ENCODE data around the gene GXYLT2. TPM values are rescaled to one million over a fixed set of nuclear protein-coding genes. Genes with fewer than 3 reads are reported as not detected.
"Not testable (repeated sequence)": the region's sequence is repeated elsewhere in the genome, so short reads cannot be mapped to it uniquely, and the experiment has no call there.

Gene GXYLT2
- polyA plus RNA-seq, 4 donors = 12.0 to 14.1 (median 12.8) TPM

DNA sequence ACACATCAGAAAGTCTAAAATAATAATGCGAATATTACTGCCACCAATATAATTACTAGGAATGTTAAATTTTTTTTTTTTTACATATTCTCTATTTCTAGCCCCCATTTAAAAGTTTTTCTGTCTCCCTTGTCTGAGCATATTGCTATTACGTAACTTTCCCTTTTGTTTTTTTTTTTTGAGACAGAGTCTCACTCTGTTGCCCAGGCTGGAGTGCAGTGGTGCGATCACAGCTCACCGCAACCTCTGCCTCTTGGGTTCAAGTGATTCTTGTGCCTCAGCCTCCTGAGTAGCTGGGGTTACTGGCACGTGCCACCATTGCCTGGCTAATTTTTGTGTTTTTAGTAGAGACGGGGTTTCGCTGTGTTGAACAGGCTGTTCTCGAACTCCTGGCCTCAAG, 115.2 kb downstream of the GXYLT2 start:
- DNase-seq (ENCODE audit: low read depth in 4 of 4, low spot score in 2 of 4) = not testable (repeated sequence)

DNA sequence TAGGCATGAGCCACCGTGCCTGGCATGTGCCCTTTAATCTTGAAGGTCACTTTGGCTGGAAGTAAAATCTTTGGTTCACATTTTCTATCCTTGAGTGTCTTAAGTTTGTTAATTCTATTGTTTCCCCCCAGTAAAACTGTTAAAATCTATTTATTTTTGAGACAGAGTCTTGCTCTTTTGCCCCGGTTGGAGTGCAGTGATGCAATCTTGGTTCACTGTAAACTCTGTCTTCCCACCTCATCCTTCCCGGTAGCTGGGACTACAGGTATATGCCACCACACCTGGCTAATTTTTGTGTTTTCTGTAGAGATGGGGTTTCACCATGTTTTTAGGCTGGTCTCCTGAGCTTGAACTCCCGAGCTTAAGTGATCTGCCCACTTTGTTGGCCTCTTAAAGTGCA, 116.5 kb downstream of the GXYLT2 start:
- DNase-seq (ENCODE audit: low read depth in 4 of 4, low spot score in 2 of 4) = no peak

DNA sequence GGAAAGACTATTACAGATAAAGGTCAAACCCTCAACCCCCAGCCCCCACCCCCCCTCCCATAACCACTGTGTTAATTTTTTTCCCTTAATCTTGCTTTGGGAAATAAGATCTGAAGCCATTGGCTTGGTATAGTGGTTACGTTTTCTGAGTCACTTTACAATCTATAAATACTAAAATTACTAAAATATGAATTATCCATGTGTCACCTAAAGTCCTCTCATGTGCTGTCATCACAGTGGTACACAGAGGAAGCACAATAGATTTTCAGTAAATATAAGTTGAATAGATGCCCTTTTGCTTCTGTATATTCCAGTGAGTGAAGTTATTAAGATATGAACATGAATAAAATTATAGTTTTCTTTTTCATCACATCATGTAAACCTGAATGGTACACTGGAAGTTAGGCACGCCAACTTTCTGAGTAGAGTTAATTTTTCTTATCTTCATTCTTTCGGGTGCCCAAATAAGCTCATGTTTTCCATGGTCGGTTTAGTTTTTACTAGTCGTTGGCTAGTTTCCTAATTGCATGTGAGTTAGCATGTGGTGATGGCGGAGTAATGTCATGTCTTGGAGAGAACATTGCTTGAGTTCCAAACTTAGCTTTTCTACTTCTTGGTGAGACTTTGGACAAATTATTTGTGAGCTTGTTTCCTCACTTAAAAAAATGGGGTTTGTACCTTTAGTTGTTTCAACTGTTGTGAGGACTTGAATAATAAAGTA, 120.3 kb downstream of the GXYLT2 start:
- no peak for DNase-seq (ENCODE audit: low read depth in 4 of 4, low spot score in 2 of 4)

DNA sequence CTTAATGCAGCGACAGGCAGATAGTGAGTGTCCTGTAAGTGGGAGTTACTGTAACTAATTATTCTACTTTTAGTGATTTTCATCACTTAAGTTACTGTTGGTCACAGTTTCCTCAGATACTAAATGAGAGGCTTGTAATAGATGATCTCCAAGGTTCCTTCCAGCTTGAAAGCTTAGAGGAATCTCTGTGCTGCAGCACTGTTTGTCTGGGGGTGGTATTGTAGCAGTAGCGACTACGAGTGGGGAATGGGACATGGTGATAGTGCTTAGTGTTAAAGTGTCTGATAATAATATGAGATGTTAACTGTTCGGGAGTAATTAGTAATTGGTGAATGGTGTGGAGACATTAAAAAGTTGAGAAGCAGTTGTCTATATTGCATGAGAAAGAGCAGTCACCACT, 121.2 kb downstream of the GXYLT2 start:
- DNase-seq (ENCODE audit: low read depth in 4 of 4, low spot score in 2 of 4) = no peak

DNA sequence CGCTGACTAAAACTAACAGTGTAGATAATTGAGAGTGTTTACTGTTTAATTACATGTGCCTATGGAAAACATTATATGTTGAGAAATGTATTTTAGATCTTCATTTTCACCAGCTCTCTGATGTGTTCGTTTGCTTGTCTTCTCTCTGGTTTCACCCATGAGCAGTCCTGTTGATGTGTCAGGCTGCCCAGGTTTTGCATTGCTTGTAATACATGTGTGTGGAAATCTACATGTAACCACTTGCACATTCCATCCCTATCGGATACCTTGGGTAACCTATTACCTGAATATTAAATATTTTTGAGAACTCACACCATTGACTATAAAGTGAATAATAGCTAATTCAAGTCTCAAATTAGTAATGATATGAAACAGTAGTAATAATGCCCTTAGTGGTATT, 121.9 kb downstream of the GXYLT2 start:
- no peak for DNase-seq (ENCODE audit: low read depth in 4 of 4, low spot score in 2 of 4)

DNA sequence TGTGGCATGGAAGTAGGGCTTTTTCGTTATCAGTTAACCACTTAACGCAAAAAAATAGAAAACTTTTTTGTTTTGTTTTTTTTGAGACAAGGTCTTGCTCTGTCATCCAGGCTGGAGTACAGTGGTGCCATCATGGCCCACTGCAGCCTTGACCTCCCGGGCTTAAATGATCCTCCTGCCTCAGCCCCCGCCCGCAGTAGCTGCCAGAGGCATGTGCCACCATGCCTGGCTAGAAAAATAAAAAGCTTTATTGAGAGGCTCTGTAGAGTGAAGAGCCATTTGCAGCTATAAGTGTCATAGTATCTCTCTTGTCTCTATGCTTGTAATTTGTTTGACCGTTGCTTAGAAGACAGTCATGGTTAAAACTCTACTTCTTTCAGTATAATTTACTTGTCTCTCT, 122.3 kb downstream of the GXYLT2 start:
- DNase-seq (ENCODE audit: low read depth in 4 of 4, low spot score in 2 of 4) = no peak

DNA sequence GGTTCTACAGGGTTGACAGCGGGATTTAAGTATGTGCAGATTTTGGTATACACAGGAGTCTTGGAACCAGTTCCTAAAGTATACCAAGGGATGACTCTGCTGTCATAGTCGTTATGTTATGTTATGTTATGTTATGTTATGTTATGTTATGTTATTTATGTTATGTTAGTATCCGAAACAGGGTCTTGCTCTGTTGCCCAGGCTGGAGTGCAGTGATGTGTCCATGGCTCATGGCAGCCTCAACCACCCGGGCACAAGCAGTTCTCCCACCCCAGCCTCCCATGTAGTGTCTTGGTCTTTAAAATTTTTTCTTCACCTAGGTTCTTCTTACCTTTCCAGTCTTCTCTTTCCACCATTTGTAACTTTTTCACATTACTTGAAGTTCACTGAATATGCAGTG, 130.5 kb downstream of the GXYLT2 start:
- no peak for DNase-seq (ENCODE audit: low read depth in 4 of 4, low spot score in 2 of 4)

DNA sequence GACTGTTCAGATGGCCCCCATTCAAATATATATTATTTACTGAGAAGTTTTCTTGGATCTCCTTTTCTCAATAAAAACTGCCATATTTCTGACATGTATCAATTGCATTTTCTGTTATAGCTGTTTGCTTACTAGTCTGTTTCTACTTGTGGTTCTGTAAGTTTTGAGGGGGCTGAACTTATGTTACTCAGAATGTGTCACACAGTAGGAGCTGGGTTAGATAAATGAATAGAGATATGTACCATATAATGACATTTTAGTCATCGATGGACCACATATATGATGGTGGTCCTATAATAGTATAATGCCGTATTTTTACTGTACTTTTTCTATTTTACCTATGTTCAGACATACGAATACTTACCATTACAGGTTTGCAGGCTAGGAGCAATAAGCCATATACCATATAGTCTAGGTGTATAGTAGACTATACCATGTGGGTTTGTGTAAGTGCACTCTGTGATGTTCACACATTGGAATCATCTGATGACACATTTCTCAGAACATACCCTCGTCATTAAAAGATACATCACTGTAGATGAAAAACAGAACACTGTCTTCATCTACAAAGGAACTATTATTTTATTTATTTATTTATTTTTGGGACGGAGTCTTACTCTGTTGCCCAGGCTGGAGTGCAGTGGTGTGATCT, 131.1 kb downstream of the GXYLT2 start:
- no peak for DNase-seq (ENCODE audit: low read depth in 4 of 4, low spot score in 2 of 4)

DNA sequence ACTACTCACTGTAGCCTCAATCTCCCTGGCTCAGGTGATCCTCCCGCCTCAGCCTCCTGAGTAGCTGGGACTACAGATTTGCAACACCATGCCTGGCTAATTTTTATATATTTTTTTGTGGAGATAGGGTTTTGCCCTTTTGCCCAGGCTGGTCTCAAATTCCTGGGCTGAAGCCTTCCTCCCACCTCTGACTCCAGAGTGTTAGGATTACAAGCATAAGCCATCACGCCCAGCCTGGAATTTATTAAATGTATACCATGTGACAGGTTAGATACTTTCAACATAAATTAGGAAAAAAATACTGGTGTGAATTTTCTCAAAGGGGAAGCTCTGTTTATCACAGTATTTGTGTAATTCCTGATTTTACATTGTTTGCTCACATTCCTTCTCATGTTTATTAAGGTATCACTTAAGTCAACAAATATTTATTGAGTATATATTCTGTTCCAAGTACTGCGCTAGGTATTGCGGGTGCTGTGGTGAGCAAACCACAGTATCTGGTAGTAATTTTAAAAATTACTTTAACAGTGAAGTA, 133.5 kb downstream of the GXYLT2 start:
- no peak for DNase-seq (ENCODE audit: low read depth in 4 of 4, low spot score in 2 of 4)

DNA sequence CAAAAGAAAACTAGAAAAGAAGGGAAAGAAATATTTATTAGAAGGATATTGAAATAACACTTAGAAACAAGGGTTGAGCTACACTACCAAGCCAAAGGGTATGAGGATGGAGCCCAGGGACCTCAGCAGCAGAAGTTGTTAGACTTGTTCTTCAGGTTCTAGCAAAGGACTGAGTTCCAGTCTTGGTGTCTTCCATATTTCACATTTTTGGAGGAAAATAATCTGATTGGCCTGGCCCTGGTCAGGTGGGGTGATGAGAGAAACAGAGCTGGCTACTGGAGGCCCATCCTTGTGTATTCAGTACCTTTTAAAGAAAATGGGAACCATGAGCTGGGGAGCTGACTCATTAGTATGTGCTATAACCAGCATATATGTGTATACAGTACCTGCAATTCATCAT, 137.0 kb downstream of the GXYLT2 start:
- no peak for DNase-seq (ENCODE audit: low read depth in 4 of 4, low spot score in 2 of 4)

DNA sequence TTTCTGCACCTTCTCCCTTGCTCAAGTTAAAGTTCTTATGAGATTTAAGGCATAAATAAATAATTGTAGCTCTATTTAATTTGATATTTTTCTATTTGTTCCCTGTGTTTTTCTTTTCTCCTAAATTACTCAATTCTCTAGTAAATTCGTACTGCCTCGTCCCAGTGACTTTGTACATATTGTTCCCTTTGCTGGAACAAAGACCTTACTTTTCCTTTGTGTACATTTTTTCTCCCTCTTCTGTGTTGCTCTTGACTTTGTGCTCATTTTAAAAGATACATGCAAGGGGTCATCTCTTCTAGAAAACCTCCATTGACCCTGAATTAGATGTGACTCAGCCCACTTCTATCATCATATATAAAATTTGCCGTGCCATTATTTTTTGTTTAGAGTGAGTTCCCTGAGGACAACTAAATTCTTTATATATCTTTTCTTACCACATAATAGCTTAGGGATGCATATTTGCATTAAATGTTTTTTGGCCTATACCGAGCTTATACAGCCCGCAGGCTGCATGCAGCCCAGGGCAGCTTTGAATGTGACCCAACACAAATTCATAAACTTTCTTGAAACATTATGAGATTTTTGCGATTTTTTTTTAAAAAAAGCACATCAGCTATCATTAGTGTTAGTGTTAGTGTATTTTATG, 138.4 kb downstream of the GXYLT2 start:
- DNase-seq (ENCODE audit: low read depth in 4 of 4, low spot score in 2 of 4) = no peak

Other genes starting within 250 kb of the GXYLT2 start
- 10 to 100 TPM; 20.2 to 23.1 (median 22.7) TPM for gene SHQ1, start 39.6 kb upstream of the GXYLT2 start, polyA plus RNA-seq (ENCODE audit: insufficient read length in 4 of 4)
- 10 to 100 TPM; 79.8 to 97.7 (median 88.9) TPM for gene PPP4R2, start 108.8 kb downstream of the GXYLT2 start, polyA plus RNA-seq (ENCODE audit: insufficient read length in 4 of 4)
- 1 to 10 TPM; 1.7 to 8.5 (median 4.9) TPM for gene EBLN2, start 173.6 kb downstream of the GXYLT2 start, polyA plus RNA-seq (ENCODE audit: insufficient read length in 4 of 4)

Data from left renal cortex interstitium (tissue), 4 donors.